ENCODE measurements around the gene LPGAT1. TPM values are rescaled to one million over a fixed set of nuclear protein-coding genes. Genes with fewer than 3 reads are reported as not detected.

LPGAT1 gene
- total and polyA plus RNA-seq, 2 of the 13 experiments (the other 11 are each of a cell fraction or from before 2014, with no cell fraction given), result 12.1 to 48.3 TPM

DNA sequence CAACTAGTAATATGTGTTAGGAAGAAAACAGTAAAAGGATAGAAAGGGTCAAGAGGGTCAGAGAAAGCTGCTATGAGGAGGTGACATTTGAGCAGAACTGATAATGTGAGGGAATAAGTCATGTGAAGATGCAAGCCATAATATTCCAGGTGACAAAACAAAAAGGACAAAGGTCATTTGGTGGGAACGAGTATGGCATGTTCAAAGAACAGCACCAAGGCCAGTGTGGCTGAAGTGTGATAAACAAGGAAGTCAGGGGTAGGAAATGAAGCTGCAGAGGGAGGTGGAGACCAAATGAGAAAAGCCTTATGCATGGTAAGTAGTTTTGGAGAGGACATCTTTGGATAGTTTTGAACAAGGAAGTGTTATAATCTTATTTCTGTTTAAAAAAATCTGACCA, 46.7 kb downstream of the LPGAT1 start (continued):
- TF ChIP-seq MIER2 (CRISPR knock-in tag; IDR thresholded peaks at IDR 0.05), result 0 out of 2 replicates have a peak, but pooled peaks have one; percentile 60
- peak; percentile 68; the same call in 1 of the 2 replicates for TF ChIP-seq ZNF614 (CRISPR knock-in tag; IDR thresholded peaks at IDR 0.05; ENCODE audit: borderline replicate concordance)
- TF ChIP-seq HOXA3 (CRISPR knock-in tag; IDR thresholded peaks at IDR 0.05), result peak; percentile 55
- peak; percentile 53; the same call in 1 of the 2 replicates for TF ChIP-seq ZNF264 (CRISPR knock-in tag; IDR thresholded peaks at IDR 0.05)
- TF ChIP-seq MIER3 (CRISPR knock-in tag; IDR thresholded peaks at IDR 0.05; ENCODE audit: borderline replicate concordance), result peak; percentile 78; the same call in 1 of the 2 replicates
- TF ChIP-seq ZNF124 (CRISPR knock-in tag; IDR thresholded peaks at IDR 0.05), result no peak
- TF ChIP-seq HNRNPH1 (optimal IDR thresholded peaks at IDR 0.05; ENCODE audit: low read depth, low read length), result no peak
- no peak for TF ChIP-seq ZNF335 (CRISPR knock-in tag; IDR thresholded peaks at IDR 0.05)
- peak; percentile 78; the same call in 1 of the 2 replicates for TF ChIP-seq HDAC2 (CRISPR knock-in tag; IDR thresholded peaks at IDR 0.05)
- TF ChIP-seq ZBTB3 (CRISPR knock-in tag; IDR thresholded peaks at IDR 0.05; ENCODE audit: borderline replicate concordance, low read depth), result 0 out of 2 replicates have a peak, but pooled peaks have one; percentile 34
- TF ChIP-seq ZNF691 (CRISPR knock-in tag; IDR thresholded peaks at IDR 0.05; ENCODE audit: borderline replicate concordance, low read depth), result peak; percentile 63; the same call in 1 of the 2 replicates
- no peak for TF ChIP-seq PLSCR1 (CRISPR knock-in tag; IDR thresholded peaks at IDR 0.05; ENCODE audit: borderline replicate concordance)
- TF ChIP-seq SPEN (CRISPR knock-in tag; IDR thresholded peaks at IDR 0.05; ENCODE audit: low read depth), result peak; percentile 95; the same call in 1 of the 2 replicates
- TF ChIP-seq, protein P1, sequence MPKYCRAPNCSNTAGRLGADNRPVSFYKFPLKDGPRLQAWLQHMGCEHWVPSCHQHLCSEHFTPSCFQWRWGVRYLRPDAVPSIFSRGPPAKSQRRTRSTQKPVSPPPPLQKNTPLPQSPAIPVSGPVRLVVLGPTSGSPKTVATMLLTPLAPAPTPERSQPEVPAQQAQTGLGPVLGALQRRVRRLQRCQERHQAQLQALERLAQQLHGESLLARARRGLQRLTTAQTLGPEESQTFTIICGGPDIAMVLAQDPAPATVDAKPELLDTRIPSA (CRISPR knock-in tag; IDR thresholded peaks at IDR 0.05; ENCODE audit: borderline replicate concordance), result no peak
- peak; percentile 61; the same call in 1 of the 2 replicates for TF ChIP-seq ETV5 (CRISPR knock-in tag; IDR thresholded peaks at IDR 0.05; ENCODE audit: borderline replicate concordance)
- TF ChIP-seq TFDP1 (CRISPR knock-in tag; IDR thresholded peaks at IDR 0.05; ENCODE audit: borderline replicate concordance), result peak; percentile 60; the same call in 1 of the 2 replicates
- no peak for TF ChIP-seq TMF1 (CRISPR knock-in tag; IDR thresholded peaks at IDR 0.05; ENCODE audit: low read depth)
- TF ChIP-seq ELF1 (CRISPR knock-in tag; IDR thresholded peaks at IDR 0.05), result peak; percentile 92
- TF ChIP-seq ELF3 (CRISPR knock-in tag; IDR thresholded peaks at IDR 0.05), result peak; percentile 100
- TF ChIP-seq FOXO1 (CRISPR knock-in tag; IDR thresholded peaks at IDR 0.05), result peak; percentile 97
- peak; percentile 56 for TF ChIP-seq BCL6 (CRISPR knock-in tag; IDR thresholded peaks at IDR 0.05)
- TF ChIP-seq RXRA (CRISPR knock-in tag; IDR thresholded peaks at IDR 0.05), result no peak; the same call in 1 of the 2 replicates
- TF ChIP-seq HNF4G (IDR thresholded peaks at IDR 0.05; ENCODE audit: borderline replicate concordance, low read depth, low read length), result peak; percentile 79
- peak; percentile 96; the same call in 1 of the 2 replicates for TF ChIP-seq HNF4G (CRISPR knock-in tag; IDR thresholded peaks at IDR 0.05; ENCODE audit: borderline replicate concordance, low read depth)
- TF ChIP-seq ZNF12 (CRISPR knock-in tag; IDR thresholded peaks at IDR 0.05), result peak; percentile 87
- no peak for TF ChIP-seq HHEX (CRISPR knock-in tag; IDR thresholded peaks at IDR 0.05)
- TF ChIP-seq FOXJ3 (CRISPR knock-in tag; IDR thresholded peaks at IDR 0.05; ENCODE audit: borderline replicate concordance), result peak; percentile 80; the same call in 1 of the 2 replicates

Data from HepG2 (cell line).